Measurements from ENCODE around the gene MOSPD3. TPM values are rescaled to one million over a fixed set of nuclear protein-coding genes. Genes with fewer than 3 reads are reported as not detected.

Gene MOSPD3
- total and polyA plus RNA-seq, 2 of the 13 experiments (the other 11 are each of a cell fraction or from before 2014, with no cell fraction given), result 7.6 to 8.8 TPM

DNA sequence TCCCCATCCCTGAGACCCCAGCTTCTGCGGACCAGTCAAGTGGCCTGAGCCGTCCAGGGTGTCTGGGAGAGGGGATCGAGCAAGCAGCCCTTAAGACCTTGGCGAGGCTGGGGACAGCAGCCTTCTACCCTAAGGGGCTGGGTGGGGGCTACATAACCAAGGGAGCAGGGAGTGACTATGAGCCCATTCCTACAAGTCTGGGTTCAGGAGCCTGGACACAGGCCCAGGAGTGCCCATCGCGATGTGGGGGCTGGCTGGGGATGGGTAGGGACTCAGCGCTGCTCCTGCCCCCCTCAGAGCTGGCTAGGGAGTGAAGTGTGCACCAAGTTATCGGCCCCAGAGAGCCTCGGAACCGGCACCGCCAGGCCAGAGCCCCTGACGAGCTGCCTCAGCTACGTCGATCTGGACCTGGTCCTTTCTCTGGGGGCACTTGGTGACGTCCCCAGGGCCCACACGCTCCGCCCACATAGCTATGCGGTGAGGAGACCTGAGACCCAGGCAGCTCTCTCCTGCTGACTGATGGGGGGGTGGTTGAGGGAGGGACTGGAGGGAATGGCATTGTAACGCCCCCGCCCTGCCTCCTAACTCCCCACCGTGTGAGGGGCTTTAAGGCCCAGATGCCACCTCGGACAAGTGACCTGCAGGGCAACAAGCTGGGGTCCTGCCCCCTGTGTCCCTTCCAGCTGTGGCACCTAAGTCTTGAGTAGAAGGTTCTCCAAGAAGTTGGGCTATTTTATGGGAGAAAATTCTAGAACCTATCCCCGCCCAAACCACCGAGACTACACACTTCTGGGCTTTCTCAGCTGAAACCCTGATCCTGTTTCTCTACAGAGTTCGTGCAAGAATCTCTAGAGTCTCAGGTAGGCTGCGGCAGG lies 41.1 kb upstream of the MOSPD3 start (continued):
- TF ChIP-seq, protein P1, sequence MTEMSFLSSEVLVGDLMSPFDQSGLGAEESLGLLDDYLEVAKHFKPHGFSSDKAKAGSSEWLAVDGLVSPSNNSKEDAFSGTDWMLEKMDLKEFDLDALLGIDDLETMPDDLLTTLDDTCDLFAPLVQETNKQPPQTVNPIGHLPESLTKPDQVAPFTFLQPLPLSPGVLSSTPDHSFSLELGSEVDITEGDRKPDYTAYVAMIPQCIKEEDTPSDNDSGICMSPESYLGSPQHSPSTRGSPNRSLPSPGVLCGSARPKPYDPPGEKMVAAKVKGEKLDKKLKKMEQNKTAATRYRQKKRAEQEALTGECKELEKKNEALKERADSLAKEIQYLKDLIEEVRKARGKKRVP (CRISPR knock-in tag; IDR thresholded peaks at IDR 0.05), result no peak
- TF ChIP-seq FIP1L1 (IDR thresholded peaks at IDR 0.05; ENCODE audit: borderline replicate concordance, insufficient read depth, low read depth, low read length) (peak; percentile 96), ZNF383 (CRISPR knock-in tag; IDR thresholded peaks at IDR 0.05; ENCODE audit: borderline replicate concordance) (no peak), ZKSCAN1 (IDR thresholded peaks at IDR 0.05; ENCODE audit: low read length) (no peak), RFXANK (CRISPR knock-in tag; IDR thresholded peaks at IDR 0.05) (no peak), SSRP1 (CRISPR knock-in tag; IDR thresholded peaks at IDR 0.05) (peak; percentile 4; the same call in 1 of the 2 replicates), ZNF317 (CRISPR knock-in tag; IDR thresholded peaks at IDR 0.05) (no peak; the same call in 1 of the 2 replicates), ZBTB8A (CRISPR knock-in tag; IDR thresholded peaks at IDR 0.05; ENCODE audit: borderline replicate concordance, low read depth) (no peak), SYNCRIP (IDR thresholded peaks at IDR 0.05; ENCODE audit: insufficient read depth, low read depth, low read length) (no peak), KAT8 (CRISPR knock-in tag; IDR thresholded peaks at IDR 0.05) (no peak)
- TF ChIP-seq, protein P2, sequence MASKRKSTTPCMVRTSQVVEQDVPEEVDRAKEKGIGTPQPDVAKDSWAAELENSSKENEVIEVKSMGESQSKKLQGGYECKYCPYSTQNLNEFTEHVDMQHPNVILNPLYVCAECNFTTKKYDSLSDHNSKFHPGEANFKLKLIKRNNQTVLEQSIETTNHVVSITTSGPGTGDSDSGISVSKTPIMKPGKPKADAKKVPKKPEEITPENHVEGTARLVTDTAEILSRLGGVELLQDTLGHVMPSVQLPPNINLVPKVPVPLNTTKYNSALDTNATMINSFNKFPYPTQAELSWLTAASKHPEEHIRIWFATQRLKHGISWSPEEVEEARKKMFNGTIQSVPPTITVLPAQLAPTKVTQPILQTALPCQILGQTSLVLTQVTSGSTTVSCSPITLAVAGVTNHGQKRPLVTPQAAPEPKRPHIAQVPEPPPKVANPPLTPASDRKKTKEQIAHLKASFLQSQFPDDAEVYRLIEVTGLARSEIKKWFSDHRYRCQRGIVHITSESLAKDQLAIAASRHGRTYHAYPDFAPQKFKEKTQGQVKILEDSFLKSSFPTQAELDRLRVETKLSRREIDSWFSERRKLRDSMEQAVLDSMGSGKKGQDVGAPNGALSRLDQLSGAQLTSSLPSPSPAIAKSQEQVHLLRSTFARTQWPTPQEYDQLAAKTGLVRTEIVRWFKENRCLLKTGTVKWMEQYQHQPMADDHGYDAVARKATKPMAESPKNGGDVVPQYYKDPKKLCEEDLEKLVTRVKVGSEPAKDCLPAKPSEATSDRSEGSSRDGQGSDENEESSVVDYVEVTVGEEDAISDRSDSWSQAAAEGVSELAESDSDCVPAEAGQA (IDR thresholded peaks at IDR 0.05; ENCODE audit: low read depth), result no peak
- TF ChIP-seq, protein P2 (CRISPR knock-in tag; IDR thresholded peaks at IDR 0.05; ENCODE audit: borderline replicate concordance), result no peak
- TF ChIP-seq, protein P3, sequence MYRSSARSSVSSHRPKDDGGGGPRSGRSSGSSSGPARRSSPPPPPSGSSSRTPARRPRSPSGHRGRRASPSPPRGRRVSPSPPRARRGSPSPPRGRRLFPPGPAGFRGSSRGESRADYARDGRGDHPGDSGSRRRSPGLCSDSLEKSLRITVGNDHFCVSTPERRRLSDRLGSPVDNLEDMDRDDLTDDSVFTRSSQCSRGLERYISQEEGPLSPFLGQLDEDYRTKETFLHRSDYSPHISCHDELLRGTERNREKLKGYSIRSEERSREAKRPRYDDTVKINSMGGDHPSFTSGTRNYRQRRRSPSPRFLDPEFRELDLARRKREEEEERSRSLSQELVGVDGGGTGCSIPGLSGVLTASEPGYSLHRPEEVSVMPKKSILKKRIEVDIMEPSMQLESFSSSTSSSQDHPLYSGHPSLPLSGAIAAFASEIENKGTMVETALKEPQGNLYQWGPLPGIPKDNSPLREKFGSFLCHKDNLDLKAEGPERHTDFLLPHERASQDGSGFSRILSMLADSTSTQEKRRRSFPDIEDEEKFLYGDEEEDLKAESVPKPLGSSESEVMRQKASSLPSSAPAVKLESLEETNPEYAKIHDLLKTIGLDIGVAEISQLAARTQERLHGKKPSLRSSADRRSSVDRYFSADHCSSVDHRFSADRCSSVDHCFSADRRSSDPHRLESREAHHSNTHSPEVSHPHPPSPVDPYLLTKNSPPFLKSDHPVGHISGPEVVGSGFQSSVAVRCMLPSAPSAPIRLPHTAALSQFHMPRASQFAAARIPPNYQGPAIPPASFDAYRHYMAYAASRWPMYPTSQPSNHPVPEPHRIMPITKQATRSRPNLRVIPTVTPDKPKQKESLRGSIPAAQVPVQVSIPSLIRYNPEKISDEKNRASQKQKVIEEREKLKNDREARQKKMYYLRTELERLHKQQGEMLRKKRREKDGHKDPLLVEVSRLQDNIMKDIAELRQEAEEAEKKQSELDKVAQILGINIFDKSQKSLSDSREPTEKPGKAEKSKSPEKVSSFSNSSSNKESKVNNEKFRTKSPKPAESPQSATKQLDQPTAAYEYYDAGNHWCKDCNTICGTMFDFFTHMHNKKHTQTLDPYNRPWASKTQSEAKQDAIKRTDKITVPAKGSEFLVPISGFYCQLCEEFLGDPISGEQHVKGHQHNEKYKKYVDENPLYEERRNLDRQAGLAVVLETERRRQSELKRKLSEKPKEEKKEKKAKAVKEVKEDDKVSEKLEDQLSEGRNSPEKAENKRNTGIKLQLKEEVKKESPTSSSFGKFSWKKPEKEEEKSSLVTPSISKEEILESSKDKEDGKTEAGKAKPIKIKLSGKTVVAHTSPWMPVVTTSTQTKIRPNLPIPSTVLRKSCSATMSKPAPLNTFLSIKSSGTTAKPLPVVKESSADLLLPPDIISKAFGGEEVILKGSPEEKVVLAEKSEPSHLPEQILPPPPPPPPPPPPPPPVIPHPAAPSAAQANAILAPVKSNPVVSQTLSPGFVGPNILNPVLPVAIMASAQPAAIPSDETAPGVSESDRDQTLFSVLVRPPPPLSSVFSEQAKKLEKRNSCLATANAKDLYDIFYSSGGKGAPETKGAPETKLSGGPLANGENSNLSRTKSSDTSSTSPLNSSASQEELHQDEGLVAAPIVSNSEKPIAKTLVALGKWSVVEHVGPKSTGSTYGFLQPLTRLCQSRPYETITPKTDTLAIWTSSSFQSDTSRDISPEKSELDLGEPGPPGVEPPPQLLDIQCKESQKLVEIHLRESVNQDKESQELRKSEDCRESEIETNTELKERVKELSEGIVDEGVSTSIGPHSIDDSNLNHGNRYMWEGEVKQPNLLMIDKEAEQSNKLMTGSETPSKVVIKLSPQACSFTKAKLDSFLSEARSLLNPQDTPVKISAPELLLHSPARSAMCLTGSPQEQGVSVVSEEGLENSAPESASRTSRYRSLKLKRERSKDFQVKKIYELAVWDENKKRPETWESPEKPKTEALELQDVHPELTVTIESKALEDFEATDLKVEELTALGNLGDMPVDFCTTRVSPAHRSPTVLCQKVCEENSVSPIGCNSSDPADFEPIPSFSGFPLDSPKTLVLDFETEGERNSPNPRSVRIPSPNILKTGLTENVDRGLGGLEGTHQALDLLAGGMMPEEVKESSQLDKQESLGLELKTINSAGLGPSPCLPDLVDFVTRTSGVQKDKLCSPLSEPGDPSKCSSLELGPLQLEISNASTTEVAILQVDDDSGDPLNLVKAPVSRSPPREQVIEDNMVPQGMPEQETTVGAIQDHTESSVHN (CRISPR knock-in tag; IDR thresholded peaks at IDR 0.05), result peak; percentile 75; the same call in 1 of the 2 replicates
